ENCODE data around the gene SCRN1. TPM values are rescaled to one million over a fixed set of nuclear protein-coding genes. Genes with fewer than 3 reads are reported as not detected.

The SCRN1 gene
- total RNA-seq, 6 donors from 2014 or later, result 13.3 to 45.5 (median 30.5) TPM

GRCh38 chr7:29974286-29974685, 15.3 kb downstream of the SCRN1 start:
- H3K27ac ChIP-seq, result no peak overlapping the region
- no peaks in the 10 kb centered on the region for H3K36me3 ChIP-seq
- TF ChIP-seq CTCF (IDR thresholded peaks at IDR 0.05) (no peak), EP300 (IDR thresholded peaks at IDR 0.05) (no peak), POLR2AphosphoS5 (IDR thresholded peaks at IDR 0.05) (no peak), POLR2A (IDR thresholded peaks at IDR 0.05) (no peak)
- DNase-seq, result no peak
- H3K4me3 ChIP-seq, result no peak overlapping the region
- 71 to 78% methylated on average over 3 of the region's 3 CpGs for WGBS, 2 donors
- H3K4me1 ChIP-seq, result peaks cover 0 to 11% (median 0%) of the 10 kb centered on the region in 4 donors
- no peaks in the 10 kb centered on the region for H3K9me3 ChIP-seq
- ATAC-seq (ENCODE audit: low FRiP score in 2 of 2), result no peak
- H3K27me3 ChIP-seq, result no peaks in the 10 kb centered on the region

GRCh38 chr7:29972315-29972669, 17.3 kb downstream of the SCRN1 start:
- no peak for DNase-seq
- 82 to 94% methylated on average over 1 of the region's 1 CpG for WGBS, 2 donors
- Histone ChIP-seq H3K27ac (no peak overlapping the region), H3K4me3 (no peak overlapping the region), H3K4me1 (peaks cover 0 to 11% (median 0%) of the 10 kb centered on the region in 4 donors), H3K36me3 (no peaks in the 10 kb centered on the region), H3K27me3 (no peaks in the 10 kb centered on the region), H3K9me3 (no peaks in the 10 kb centered on the region)
- no peak for ATAC-seq (ENCODE audit: low FRiP score in 2 of 2)
- TF ChIP-seq POLR2AphosphoS5 (IDR thresholded peaks at IDR 0.05) (no peak), POLR2A (IDR thresholded peaks at IDR 0.05) (no peak), CTCF (IDR thresholded peaks at IDR 0.05) (no peak), EP300 (IDR thresholded peaks at IDR 0.05) (no peak)

GRCh38 chr7:29971566-29972314, 17.9 kb downstream of the SCRN1 start:
- no peak overlapping the region for H3K27ac ChIP-seq
- H3K27me3 ChIP-seq, result no peaks in the 10 kb centered on the region
- no peaks in the 10 kb centered on the region for H3K9me3 ChIP-seq
- 78 to 79% methylated on average over 5 of the region's 5 CpGs for WGBS, 2 donors
- ATAC-seq (ENCODE audit: low FRiP score in 2 of 2), result no peak
- TF ChIP-seq EP300 (IDR thresholded peaks at IDR 0.05), result no peak
- TF ChIP-seq CTCF (IDR thresholded peaks at IDR 0.05), result no peak
- TF ChIP-seq POLR2AphosphoS5 (IDR thresholded peaks at IDR 0.05), result no peak
- no peak for TF ChIP-seq POLR2A (IDR thresholded peaks at IDR 0.05)
- H3K4me1 ChIP-seq, result peaks cover 0 to 9% (median 0%) of the 10 kb centered on the region in 4 donors
- DNase-seq, result no peak
- no peaks in the 10 kb centered on the region for H3K36me3 ChIP-seq
- no peak overlapping the region for H3K4me3 ChIP-seq

DNA sequence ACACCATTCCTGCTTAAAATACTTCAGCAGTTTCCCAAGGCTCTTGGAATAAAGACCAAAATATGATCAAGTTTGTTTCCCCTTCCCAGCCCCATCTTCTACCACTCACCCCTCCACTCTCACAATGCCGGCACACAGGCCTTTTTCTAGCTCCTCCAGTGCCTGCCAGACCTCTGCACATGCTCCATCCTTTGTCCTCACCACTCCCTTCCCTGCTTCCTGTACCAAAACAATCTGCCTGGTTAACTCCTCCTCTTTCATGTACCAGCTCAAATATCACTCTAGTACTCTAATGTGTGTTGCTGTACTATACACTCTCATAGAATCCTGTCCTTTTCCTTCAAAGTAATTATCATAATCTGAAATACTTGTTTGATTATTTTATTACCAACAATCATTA, 19.4 kb downstream of the SCRN1 start:
- H3K27ac ChIP-seq, result no peak overlapping the region
- ATAC-seq (ENCODE audit: low FRiP score in 2 of 2), result no peak
- TF ChIP-seq POLR2A (IDR thresholded peaks at IDR 0.05) (no peak), EP300 (IDR thresholded peaks at IDR 0.05) (no peak), CTCF (IDR thresholded peaks at IDR 0.05) (no peak)
- H3K27me3 ChIP-seq, result no peaks in the 10 kb centered on the region
- H3K4me3 ChIP-seq, result no peak overlapping the region
- H3K36me3 ChIP-seq, result no peaks in the 10 kb centered on the region
- no peaks in the 10 kb centered on the region for H3K9me3 ChIP-seq
- WGBS, 2 donors, result 75 to 82% methylated on average over 1 of the region's 1 CpG
- DNase-seq, result no peak
- no peaks in the 10 kb centered on the region for H3K4me1 ChIP-seq

DNA sequence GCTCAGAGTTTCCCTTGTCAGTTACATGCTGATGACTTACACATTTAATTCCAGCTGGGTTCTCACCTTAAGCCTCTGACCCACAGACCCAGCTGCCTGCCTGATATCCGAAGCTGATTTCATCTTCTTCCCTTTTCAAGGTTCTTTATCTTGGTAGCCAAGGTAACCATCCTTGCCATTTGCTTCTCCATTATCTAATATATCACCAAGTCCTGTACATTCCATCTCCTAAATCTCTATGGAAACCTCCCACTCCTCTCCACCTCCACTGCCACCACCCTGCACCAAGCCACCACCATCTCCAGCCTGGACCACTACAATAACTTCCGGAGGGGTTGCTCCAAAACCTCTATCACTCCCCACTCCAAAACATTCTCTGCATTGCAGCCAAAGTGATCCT, 19.9 kb downstream of the SCRN1 start:
- no peak overlapping the region for H3K27ac ChIP-seq
- no peaks in the 10 kb centered on the region for H3K4me1 ChIP-seq
- no peak for ATAC-seq (ENCODE audit: low FRiP score in 2 of 2)
- H3K9me3 ChIP-seq, result no peaks in the 10 kb centered on the region
- DNase-seq, result no peak
- H3K36me3 ChIP-seq, result no peaks in the 10 kb centered on the region
- no peaks in the 10 kb centered on the region for H3K27me3 ChIP-seq
- no peak overlapping the region for H3K4me3 ChIP-seq
- TF ChIP-seq POLR2AphosphoS5 (IDR thresholded peaks at IDR 0.05), result no peak
- TF ChIP-seq POLR2A (IDR thresholded peaks at IDR 0.05), result no peak
- TF ChIP-seq EP300 (IDR thresholded peaks at IDR 0.05), result no peak
- TF ChIP-seq CTCF (IDR thresholded peaks at IDR 0.05), result no peak
- WGBS, 2 donors, result 85 to 100% methylated on average over 2 of the region's 2 CpGs
